HEK293 (cell line): Measurements from ENCODE around the gene GNG7.
"Not testable (repeated sequence)": the region's sequence is repeated elsewhere in the genome, so short reads cannot be mapped to it uniquely, and the experiment has no call there.

Source experiments
- CTCF ChIA-PET: fragments of 350-600 bp; formaldehyde crosslinking; extraction: SDS; loops from one replicate; lab custom pipeline; 2021; ENCODE audit warnings: antibody characterized with exemption; lab: Yijun Ruan, JAX
- POLR2A ChIA-PET: fragments of 300-600 bp; formaldehyde crosslinking; extraction: SDS; loops from one replicate; lab custom pipeline; 2020; ENCODE audit warnings: antibody characterized with exemption, inconsistent platforms; lab: Yijun Ruan, JAX
- H3K27ac ChIP-seq: fragments of 200-500 bp; sonication (Bioruptor generic); 2 replicates; pipeline ENCODE4 v1.5.1; 2014; ENCODE audit warnings: low read depth, low read length, control low read depth, inconsistent platforms; ENCODE audit errors: extremely low read depth
- H3K36me3 ChIP-seq, 2 experiments: fragments of 200-500 bp in 1 of 2; sonication (Bioruptor generic) in 1 of 2; 1 replicate in 1 of 2; 2 replicates in 1 of 2; pipeline ENCODE4 v1.5.1; 2014 to 2017; ENCODE audit warnings: inconsistent platforms in 2 of 2, low read length in 2 of 2; ENCODE audit not compliant: control insufficient read depth in 2 of 2, insufficient read depth in 1 of 2
- H3K4me1 ChIP-seq: fragments of 200-500 bp; sonication (Bioruptor generic); 2 replicates; pipeline ENCODE4 v1.5.1; 2014; ENCODE audit warnings: mild to moderate bottlenecking, low read length, inconsistent platforms; ENCODE audit not compliant: control insufficient read depth, insufficient read depth
- H3K4me3 ChIP-seq: 2 replicates; pipeline ENCODE4 v1.5.1; 2011; ENCODE audit warnings: low read depth, mild to moderate bottlenecking, control low read depth, low read length, moderate library complexity
- H3K9me3 ChIP-seq: fragments of 200-500 bp; sonication (Bioruptor generic); 2 replicates; pipeline ENCODE4 v1.5.1; 2014; ENCODE audit warnings: low read depth, low read length, inconsistent platforms; ENCODE audit not compliant: control insufficient read depth, insufficient read depth
- MYNN ChIP-seq: fragments of 450-650 bp; formaldehyde crosslinking; IDR thresholded peaks from 2 replicates; pipeline ENCODE4 v1.5.1; 2016; ENCODE audit warnings: missing biosample characterization, missing genetic modification characterization, borderline replicate concordance
- WT1 ChIP-seq: fragments of 450-650 bp; formaldehyde crosslinking; IDR thresholded peaks from 2 replicates; pipeline ENCODE4 v1.5.1; 2016; ENCODE audit warnings: missing biosample characterization, missing genetic modification characterization
- ZBTB49 ChIP-seq: fragments of 450-650 bp; formaldehyde crosslinking; IDR thresholded peaks from 2 replicates; pipeline ENCODE4 v1.5.1; 2016; ENCODE audit warnings: missing biosample characterization, missing genetic modification characterization, low read depth
- ZNF211 ChIP-seq: fragments of 450-650 bp; formaldehyde crosslinking; IDR thresholded peaks from 2 replicates; pipeline ENCODE4 v1.5.1; 2016; ENCODE audit warnings: low read depth, missing biosample characterization, missing genetic modification characterization
- ZNF626 ChIP-seq: fragments of 450-650 bp; sonication (Bioruptor Pico); formaldehyde crosslinking; IDR thresholded peaks from 2 replicates; pipeline ENCODE4 v1.5.1; 2018; ENCODE audit warnings: missing biosample characterization, missing genetic modification characterization, inconsistent platforms
- ZNF843 ChIP-seq: fragments of 450-650 bp; formaldehyde crosslinking; IDR thresholded peaks from 2 replicates; pipeline ENCODE4 v1.5.1; 2016; ENCODE audit warnings: missing biosample characterization, missing genetic modification characterization
- TF ChIP-seq, protein P1 (sequence below): fragments of 450-650 bp; formaldehyde crosslinking; IDR thresholded peaks from 2 replicates; pipeline ENCODE4 v1.5.1; 2017; ENCODE audit warnings: missing biosample characterization, missing genetic modification characterization
- TF ChIP-seq, protein P2 (sequence below): IDR thresholded peaks from 2 replicates; pipeline ENCODE4 v1.6.1; 2011; ENCODE audit warnings: mild to moderate bottlenecking, low read depth, low read length, borderline replicate concordance

The GNG7 gene

GRCh38 chr19:2609389-2610116 is 92.9 kb downstream of the GNG7 start:
- H3K4me1 ChIP-seq: no peaks in the 10 kb centered on the region
- POLR2A ChIA-PET: interaction anchor here (0.9 to 6.6 kb wide), 4 partner anchors 10 to 140 kb away, joined by 3 to 251 read pairs (median 10); partner anchors contain the start of gene GADD45B

GRCh38 chr19:2609034-2609388 is 93.5 kb downstream of the GNG7 start:
- not testable (repeated sequence) for H3K4me3 ChIP-seq, H3K27ac ChIP-seq, H3K36me3 ChIP-seq, H3K9me3 ChIP-seq, H3K4me1 ChIP-seq
- POLR2A ChIA-PET: interaction anchor here (0.9 to 6.6 kb wide), 3 partner anchors 9 to 140 kb away, joined by 3 to 251 read pairs (median 3); partner anchors contain the start of gene GADD45B
- CTCF ChIA-PET: interaction anchor here (0.6 to 4.0 kb wide), 8 partner anchors 10 to 215 kb away, joined by 3 to 27 read pairs (median 6); partner anchors contain the start of gene GADD45B

More at GRCh38 chr19:2609389-2610116, 92.9 kb downstream of the GNG7 start:
- TF ChIP-seq ZNF211 (tag by site-specific recombination) (no peak), ZNF626 (tag by site-specific recombination) (no peak)
- TF ChIP-seq, protein P1, sequence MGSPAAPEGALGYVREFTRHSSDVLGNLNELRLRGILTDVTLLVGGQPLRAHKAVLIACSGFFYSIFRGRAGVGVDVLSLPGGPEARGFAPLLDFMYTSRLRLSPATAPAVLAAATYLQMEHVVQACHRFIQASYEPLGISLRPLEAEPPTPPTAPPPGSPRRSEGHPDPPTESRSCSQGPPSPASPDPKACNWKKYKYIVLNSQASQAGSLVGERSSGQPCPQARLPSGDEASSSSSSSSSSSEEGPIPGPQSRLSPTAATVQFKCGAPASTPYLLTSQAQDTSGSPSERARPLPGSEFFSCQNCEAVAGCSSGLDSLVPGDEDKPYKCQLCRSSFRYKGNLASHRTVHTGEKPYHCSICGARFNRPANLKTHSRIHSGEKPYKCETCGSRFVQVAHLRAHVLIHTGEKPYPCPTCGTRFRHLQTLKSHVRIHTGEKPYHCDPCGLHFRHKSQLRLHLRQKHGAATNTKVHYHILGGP (tag by site-specific recombination): no peak
- CTCF ChIA-PET: interaction anchor here (0.6 to 4.0 kb wide), 9 partner anchors 10 to 335 kb away, joined by 3 to 27 read pairs (median 12); partner anchors contain the start of gene GADD45B
- Histone ChIP-seq H3K36me3 (no peaks in the 10 kb centered on the region), H3K9me3 (no peaks in the 10 kb centered on the region), H3K27ac (no peak overlapping the region), H3K4me3 (no peak overlapping the region)

- CTCF ChIA-PET: interaction anchor here (0.6 to 3.6 kb wide), 7 partner anchors 24 to 214 kb away, joined by 3 to 26 read pairs (median 4); partner anchors contain the start of gene GADD45B
- no peaks in the 10 kb centered on the region for H3K4me1 ChIP-seq
- POLR2A ChIA-PET: interaction anchor here (1.0 to 6.6 kb wide), 2 partner anchors 9 to 132 kb away, joined by 3 to 251 read pairs; partner anchors contain the start of gene GADD45B
Observed at GRCh38 chr19:2608602-2608922, 93.9 kb downstream of the GNG7 start.

More at GRCh38 chr19:2608602-2608922, 93.9 kb downstream of the GNG7 start:
- TF ChIP-seq ZBTB49 (tag by site-specific recombination) (no peak), WT1 (tag by site-specific recombination) (no peak), ZNF843 (tag by site-specific recombination) (no peak), MYNN (no peak)
- TF ChIP-seq, protein P2, sequence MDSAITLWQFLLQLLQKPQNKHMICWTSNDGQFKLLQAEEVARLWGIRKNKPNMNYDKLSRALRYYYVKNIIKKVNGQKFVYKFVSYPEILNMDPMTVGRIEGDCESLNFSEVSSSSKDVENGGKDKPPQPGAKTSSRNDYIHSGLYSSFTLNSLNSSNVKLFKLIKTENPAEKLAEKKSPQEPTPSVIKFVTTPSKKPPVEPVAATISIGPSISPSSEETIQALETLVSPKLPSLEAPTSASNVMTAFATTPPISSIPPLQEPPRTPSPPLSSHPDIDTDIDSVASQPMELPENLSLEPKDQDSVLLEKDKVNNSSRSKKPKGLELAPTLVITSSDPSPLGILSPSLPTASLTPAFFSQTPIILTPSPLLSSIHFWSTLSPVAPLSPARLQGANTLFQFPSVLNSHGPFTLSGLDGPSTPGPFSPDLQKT: no peak
- no peaks in the 10 kb centered on the region for H3K36me3 ChIP-seq
- no peak overlapping the region for H3K27ac ChIP-seq
- no peak overlapping the region for H3K4me3 ChIP-seq
- H3K9me3 ChIP-seq: no peaks in the 10 kb centered on the region
